Mesenchymal stem cell (in vitro differentiated cells and primary cell): ENCODE results near the gene GPANK1.

Experiments
- DNase-seq: peaks from one replicate; pipeline ENCODE4 v3.0.0-alpha.2; 2013
- H2AFZ ChIP-seq: one replicate; pipeline ENCODE4 v1.6.1; 2013; ENCODE audit warnings: low read depth, mild to moderate bottlenecking, control low read depth, inconsistent platforms, low read length, moderate library complexity
- H2AK5ac ChIP-seq: 2 replicates; pipeline ENCODE4 v1.6.1; 2013; ENCODE audit warnings: low read length, moderate library complexity, mild to moderate bottlenecking, inconsistent platforms; ENCODE audit not compliant: severe bottlenecking
- H2BK120ac ChIP-seq: one replicate; pipeline ENCODE4 v1.6.1; 2013; ENCODE audit warnings: low read depth, mild to moderate bottlenecking, inconsistent platforms, low read length, moderate library complexity
- H2BK12ac ChIP-seq, 2 experiments: one replicate each; pipeline ENCODE4 v1.6.1; 2013; ENCODE audit warnings: inconsistent platforms in 2 of 2, low read length in 2 of 2, mild to moderate bottlenecking in 2 of 2, moderate library complexity in 2 of 2, control low read depth in 1 of 2
- H2BK15ac ChIP-seq: one replicate; pipeline ENCODE4 v1.6.1; 2013; ENCODE audit warnings: mild to moderate bottlenecking, low read depth, inconsistent platforms; ENCODE audit not compliant: poor library complexity, severe bottlenecking
- H2BK5ac ChIP-seq: 2 replicates; pipeline ENCODE4 v1.6.1; 2013; ENCODE audit warnings: low read depth, mild to moderate bottlenecking, low read length, control low read depth, inconsistent platforms; ENCODE audit not compliant: poor library complexity, severe bottlenecking
- H3K14ac ChIP-seq, 2 experiments: one replicate each; pipeline ENCODE4 v1.6.1; 2013; ENCODE audit warnings: inconsistent platforms in 2 of 2, low read length in 2 of 2, control low read depth in 1 of 2, mild to moderate bottlenecking in 1 of 2, moderate library complexity in 1 of 2
- H3K18ac ChIP-seq, 2 experiments: one replicate each; pipeline ENCODE4 v1.6.1; 2013; ENCODE audit warnings: inconsistent platforms in 2 of 2, low read length in 2 of 2, control low read depth in 1 of 2, low read depth in 1 of 2, mild to moderate bottlenecking in 1 of 2
- H3K23ac ChIP-seq, 2 experiments: one replicate each; pipeline ENCODE4 v1.6.1; 2013; ENCODE audit warnings: inconsistent platforms in 2 of 2, low read length in 2 of 2, mild to moderate bottlenecking in 2 of 2, moderate library complexity in 2 of 2, control low read depth in 1 of 2
- H3K27ac ChIP-seq: 2 replicates; pipeline ENCODE4 v1.5.1; 2013; ENCODE audit warnings: mild to moderate bottlenecking, moderate library complexity, low read length, control low read depth, inconsistent platforms; ENCODE audit not compliant: poor library complexity, severe bottlenecking
- H3K27me3 ChIP-seq, 2 experiments: 2 replicates each; pipeline versions ENCODE4 v1.6.1 to v1.7.0; 2013; ENCODE audit warnings: low read length in 2 of 2, mild to moderate bottlenecking in 2 of 2, moderate library complexity in 2 of 2, control low read depth in 1 of 2, inconsistent platforms in 1 of 2; ENCODE audit not compliant: control insufficient read depth in 1 of 2, insufficient read depth in 1 of 2
- H3K36me3 ChIP-seq, 2 experiments: 2 replicates each; pipeline versions ENCODE4 v1.6.1 to v1.7.0; 2013; ENCODE audit warnings: low read length in 2 of 2, control low read depth in 1 of 2, inconsistent platforms in 1 of 2, low read depth in 1 of 2, mild to moderate bottlenecking in 1 of 2; ENCODE audit not compliant: insufficient read depth in 2 of 2, control insufficient read depth in 1 of 2
- H3K4ac ChIP-seq, 2 experiments: one replicate each; pipeline ENCODE4 v1.6.1; 2013; ENCODE audit warnings: inconsistent platforms in 2 of 2, low read length in 2 of 2, mild to moderate bottlenecking in 2 of 2, moderate library complexity in 2 of 2, control low read depth in 1 of 2, low read depth in 1 of 2
- H3K4me1 ChIP-seq: 2 replicates; pipeline ENCODE4 v1.6.1; 2013; ENCODE audit warnings: low read depth, low read length, control low read depth; ENCODE audit not compliant: control insufficient read depth, insufficient read depth
- H3K4me2 ChIP-seq: 2 replicates; pipeline ENCODE4 v1.6.1; 2013; ENCODE audit warnings: low read length, mild to moderate bottlenecking, inconsistent platforms; ENCODE audit not compliant: poor library complexity, severe bottlenecking
- H3K4me3 ChIP-seq, 2 experiments: 2 replicates each; pipeline versions ENCODE4 v1.5.1 to v1.7.0; 2013; ENCODE audit warnings: low read length in 2 of 2, mild to moderate bottlenecking in 2 of 2, control low read depth in 1 of 2, low read depth in 1 of 2; ENCODE audit not compliant: insufficient read depth in 1 of 2
- H3K79me1 ChIP-seq: replicated peaks from 2 replicates; pipeline ENCODE4 v1.6.1; 2013; ENCODE audit warnings: mild to moderate bottlenecking, control low read depth, low read length, inconsistent platforms; ENCODE audit not compliant: poor library complexity, severe bottlenecking
- H3K9ac ChIP-seq: 2 replicates; pipeline ENCODE4 v1.7.0; 2013; ENCODE audit warnings: mild to moderate bottlenecking, low read length, moderate library complexity
- H3K9me3 ChIP-seq: 2 replicates; pipeline ENCODE4 v1.7.0; 2013; ENCODE audit warnings: mild to moderate bottlenecking, low read length; ENCODE audit not compliant: control insufficient read depth
- H4K8ac ChIP-seq: one replicate; pipeline ENCODE4 v1.6.1; 2013; ENCODE audit warnings: inconsistent platforms, mild to moderate bottlenecking, low read length, moderate library complexity
- H4K91ac ChIP-seq: one replicate; pipeline ENCODE4 v1.6.1; 2013; ENCODE audit warnings: mild to moderate bottlenecking, low read length, inconsistent platforms
- WGBS: methylation state at CpG from one replicate; pipeline ENCODE4 v1.1.7; 2013; ENCODE audit warnings: mixed read lengths; 5-methylcytosine and 5-hydroxymethylcytosine counted together

GPANK1 gene

DNA sequence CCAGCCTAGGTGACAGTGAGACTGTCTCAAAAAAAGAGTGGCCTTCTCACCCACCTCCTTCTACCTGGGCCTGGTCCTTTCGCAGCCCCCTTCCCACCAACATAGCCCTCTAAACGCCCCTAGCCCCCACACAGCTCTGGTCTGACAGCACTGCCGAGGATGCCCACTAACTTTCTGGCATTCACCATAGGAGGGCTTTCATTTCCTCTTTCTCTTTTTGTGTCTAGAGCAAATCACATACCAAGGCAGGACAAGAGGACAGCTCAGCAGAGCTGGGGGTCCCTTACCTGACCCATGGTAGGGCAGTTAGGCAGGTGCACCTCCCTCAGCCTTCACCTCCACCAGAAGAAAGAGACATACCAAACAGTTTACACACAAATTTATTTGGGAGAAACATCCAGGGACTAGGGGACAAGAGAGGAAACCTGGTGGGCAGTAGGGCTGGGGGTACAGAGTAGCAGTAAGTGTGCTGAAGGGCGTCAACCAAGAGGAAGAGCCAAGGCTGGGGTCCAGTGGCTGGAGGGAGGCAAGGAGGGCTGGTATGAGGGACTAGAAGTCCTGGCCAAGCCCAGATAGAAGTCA, 11.6 kb upstream of the GPANK1 start:
- Histone ChIP-seq H2BK15ac (no peak overlapping the region), H4K8ac (no peak overlapping the region), H3K23ac (no peak overlapping the region), H3K27me3 (no peaks in the 10 kb centered on the region), H3K79me1 (peaks cover 8% of the 10 kb centered on the region), H3K9me3 (no peaks in the 10 kb centered on the region), H3K4me3 (no peak overlapping the region), H3K36me3 (peaks cover 30 to 38% of the 10 kb centered on the region in 2 experiments), H3K4ac (no peak overlapping the region), H2BK5ac (no peak overlapping the region), H3K4me1 (peaks cover 6% of the 10 kb centered on the region), H2AFZ (no peak overlapping the region), H3K18ac (no peak overlapping the region), H4K91ac (no peak overlapping the region), H2AK5ac (no peak overlapping the region), H3K27ac (no peak overlapping the region), H2BK120ac (no peak overlapping the region), H3K9ac (no peak overlapping the region), H3K4me2 (no peak overlapping the region), H3K14ac (no peak overlapping the region), H2BK12ac (no peak overlapping the region)
- no peak for DNase-seq
- WGBS, result 88% methylated on average over 4 of the region's 4 CpGs

- Histone ChIP-seq H3K9ac (no peak within 1 kb of the TSS), H3K27me3 (no peaks in the 10 kb centered on the region), H3K79me1 (peaks cover 35% of the 10 kb centered on the region), H3K36me3 (peaks cover 68 to 75% of the 10 kb centered on the region in 2 experiments), H3K14ac (no peak within 1 kb of the TSS), H2AFZ (no peak within 1 kb of the TSS), H3K18ac (no peak within 1 kb of the TSS), H2BK12ac (no peak within 1 kb of the TSS), H2BK5ac (no peak within 1 kb of the TSS), H4K8ac (no peak within 1 kb of the TSS), H3K4me3 (no peak within 1 kb of the TSS), H3K27ac (no peak within 1 kb of the TSS), H3K4me2 (no peak within 1 kb of the TSS), H3K4me1 (peaks cover 4% of the 10 kb centered on the region), H4K91ac (no peak within 1 kb of the TSS), H3K23ac (no peak within 1 kb of the TSS), H2AK5ac (no peak within 1 kb of the TSS), H2BK15ac (no peak within 1 kb of the TSS), H2BK120ac (no peak within 1 kb of the TSS), H3K4ac (no peak within 1 kb of the TSS), H3K9me3 (no peaks in the 10 kb centered on the region)
- WGBS, result 88% methylated on average over 8 of the region's 8 CpGs
- DNase-seq, result no peak
Observed at GRCh38 chr6:31669676-31670075, 4.9 kb upstream of the GPANK1 start, which contains the start of gene LY6G5B. Gene LY6G5B, plus strand, starts transcription at chr6:31669976. Its CDS starts 975 bp downstream, at chr6:31670951.

DNA sequence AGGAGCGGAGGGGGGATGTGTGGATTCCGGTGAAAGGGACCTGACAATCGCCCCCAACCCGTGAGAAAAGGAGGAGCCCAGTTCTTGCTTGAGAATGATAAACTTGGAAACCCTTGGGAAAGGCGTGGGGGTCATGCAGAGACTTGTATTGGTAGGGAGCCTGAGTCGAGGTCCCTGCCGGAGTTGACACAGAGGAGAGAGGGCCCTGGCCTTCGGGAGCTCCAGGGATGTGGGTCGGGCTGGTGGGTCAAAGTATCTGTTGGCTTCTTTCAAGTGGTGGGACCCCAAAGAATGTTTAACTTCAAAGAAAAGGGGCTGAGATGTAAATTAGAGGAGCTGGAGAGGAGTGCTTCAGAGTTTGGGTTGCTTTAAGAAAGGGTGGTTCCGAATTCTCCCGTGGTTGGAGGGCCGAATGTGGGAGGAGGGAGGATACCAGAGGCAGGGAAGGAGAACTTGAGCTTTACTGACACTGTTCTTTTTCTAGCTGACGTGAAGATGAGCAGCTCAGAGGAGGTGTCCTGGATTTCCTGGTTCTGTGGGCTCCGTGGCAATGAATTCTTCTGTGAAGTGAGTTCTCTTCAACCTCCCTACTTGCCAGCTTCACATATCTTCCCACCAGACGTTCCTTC, 1.7 kb upstream of the GPANK1 start:
- WGBS, result 9% methylated on average over 15 of the region's 15 CpGs
- no peak overlapping the region for H2BK12ac ChIP-seq
- H3K23ac ChIP-seq, result peak overlapping the region; percentile 38 to 86
- H3K4me1 ChIP-seq, result peaks cover 18% of the 10 kb centered on the region
- H3K36me3 ChIP-seq, result peaks cover 58 to 69% of the 10 kb centered on the region in 2 experiments
- H2BK15ac ChIP-seq, result peak overlapping the region; percentile 88
- H4K91ac ChIP-seq, result peak overlapping the region; percentile 95
- peak; percentile 27 for DNase-seq
- peak overlapping the region; percentile 64 for H2AK5ac ChIP-seq
- peak overlapping the region in 1 of 2 experiments; percentile 87 for H3K14ac ChIP-seq
- peak overlapping the region; percentile 97 to 99 for H3K4me3 ChIP-seq
- peak overlapping the region; percentile 99 for H4K8ac ChIP-seq
- H2BK5ac ChIP-seq, result peak overlapping the region; percentile 81
- peak overlapping the region; percentile 73 for H3K27ac ChIP-seq
- peak overlapping the region; percentile 84 for H3K4me2 ChIP-seq
- peak overlapping the region; percentile 97 for H3K9ac ChIP-seq
- H3K27me3 ChIP-seq, result no peaks in the 10 kb centered on the region
- peak overlapping the region; percentile 94 for H3K4ac ChIP-seq
- H3K18ac ChIP-seq, result peak overlapping the region; percentile 96 to 99
- H2BK120ac ChIP-seq, result no peak overlapping the region
- peaks cover 39% of the 10 kb centered on the region for H3K79me1 ChIP-seq
- H3K9me3 ChIP-seq, result no peaks in the 10 kb centered on the region
- H2AFZ ChIP-seq, result peak overlapping the region; percentile 73

DNA sequence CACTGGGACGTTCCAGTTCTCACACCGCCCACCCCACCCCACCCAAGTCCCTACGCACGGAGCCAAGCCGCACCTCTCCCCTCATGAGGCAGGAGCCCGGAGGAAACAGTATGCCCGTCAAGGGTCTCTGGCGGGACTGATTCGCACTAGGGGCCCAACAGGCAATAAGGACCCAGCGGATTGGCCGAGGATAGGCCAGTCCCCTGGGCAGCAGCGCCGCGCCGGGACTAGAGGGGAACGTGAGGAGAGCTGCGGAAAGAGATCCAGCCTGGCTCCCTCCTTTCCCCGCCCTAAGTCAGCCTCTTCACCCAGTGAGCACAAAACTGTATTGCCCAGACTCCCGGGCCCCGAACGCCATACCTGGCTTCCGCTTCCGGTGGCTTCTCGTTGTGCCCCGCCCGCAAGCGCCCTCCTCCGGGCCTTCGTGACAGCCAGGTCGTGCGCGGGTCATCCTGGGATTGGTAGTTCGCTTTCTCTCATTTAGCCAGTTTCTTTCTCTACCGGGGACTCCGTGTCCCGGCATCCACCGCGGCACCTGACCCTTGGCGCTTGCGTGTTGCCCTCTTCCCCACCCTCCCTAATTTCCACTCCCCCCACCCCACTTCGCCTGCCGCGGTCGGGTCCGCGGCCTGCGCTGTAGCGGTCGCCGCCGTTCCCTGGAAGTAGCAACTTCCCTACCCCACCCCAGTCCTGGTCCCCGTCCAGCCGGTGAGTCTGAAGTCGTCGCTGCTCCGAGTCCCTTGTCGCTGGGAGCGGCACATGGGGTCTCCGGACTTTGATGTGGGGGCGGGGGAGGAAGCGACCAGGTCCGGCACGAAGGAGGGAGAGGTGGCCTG, 922 bp upstream of the GPANK1 start, which contains the start of gene CSNK2B:
TSS of gene CSNK2B (plus strand) at position 580 of the 836 bp plus-strand sequence. CDS start 752 bp downstream, outside the sequence.
- H3K4me2 ChIP-seq, result peak within 1 kb of the TSS; percentile 90
- H2BK120ac ChIP-seq, result peak within 1 kb of the TSS; percentile 19
- H2AK5ac ChIP-seq, result peak within 1 kb of the TSS; percentile 64
- peak within 1 kb of the TSS; percentile 81 for H2BK5ac ChIP-seq
- no peaks in the 10 kb centered on the region for H3K9me3 ChIP-seq
- H3K14ac ChIP-seq, result peak within 1 kb of the TSS in 1 of 2 experiments; percentile 90
- H3K79me1 ChIP-seq, result peaks cover 36% of the 10 kb centered on the region
- H2BK12ac ChIP-seq, result peak within 1 kb of the TSS in 1 of 2 experiments; percentile 21
- H4K8ac ChIP-seq, result peak within 1 kb of the TSS; percentile 99
- peak within 1 kb of the TSS; percentile 74 for H2AFZ ChIP-seq
- peak within 1 kb of the TSS; percentile 96 to 99 for H3K18ac ChIP-seq
- peak within 1 kb of the TSS; percentile 97 to 99 for H3K4me3 ChIP-seq
- peak within 1 kb of the TSS; percentile 95 for H4K91ac ChIP-seq
- DNase-seq, result peak; percentile 98
- WGBS, result 0% methylated on average over 53 of the region's 63 CpGs
- H3K27ac ChIP-seq, result peak within 1 kb of the TSS; percentile 89
- H3K9ac ChIP-seq, result peak within 1 kb of the TSS; percentile 97
- H3K4ac ChIP-seq, result peak within 1 kb of the TSS; percentile 94
- peak within 1 kb of the TSS; percentile 88 for H2BK15ac ChIP-seq
- no peaks in the 10 kb centered on the region for H3K27me3 ChIP-seq
- peak within 1 kb of the TSS; percentile 38 to 86 for H3K23ac ChIP-seq
- peaks cover 51 to 61% of the 10 kb centered on the region in 2 experiments for H3K36me3 ChIP-seq
- H3K4me1 ChIP-seq, result peaks cover 22% of the 10 kb centered on the region
